Psoas muscle (tissue), 8 donors: ENCODE results near the gene HAGHL. TPM values are rescaled to one million over a fixed set of nuclear protein-coding genes. Genes with fewer than 3 reads are reported as not detected.

Source experiments
- ATAC-seq, 4 donors: fragments of 200-7000 bp; cut with Tn5 transposase; one replicate each; pipeline ENCODE4 v1.9.1; 2020; ENCODE audit warnings: moderate library complexity in 3 of 4, mild to moderate bottlenecking in 2 of 4
- DNase-seq, 2 donors: peaks; one replicate each; pipeline ENCODE4 v3.0.0-alpha.2; 2020
- H3K27ac ChIP-seq: fragments of 200-600 bp; one replicate; pipeline ENCODE4 v1.8.0; 2022
- H3K27me3 ChIP-seq, 3 donors: fragments of 200-600 bp in 1 of 3; one replicate each; pipeline versions ENCODE4 v1.6.1 to v1.8.0; 2013 to 2022; ENCODE audit warnings: low read length in 2 of 3, mild to moderate bottlenecking in 2 of 3, moderate library complexity in 1 of 3; ENCODE audit not compliant: insufficient read depth in 3 of 3
- H3K36me3 ChIP-seq, 2 donors: fragments of 200-600 bp in 1 of 2; one replicate each; pipeline versions ENCODE4 v1.6.1 to v1.8.0; 2013 to 2022; ENCODE audit warnings: low read depth in 1 of 2, mild to moderate bottlenecking in 1 of 2, moderate library complexity in 1 of 2; ENCODE audit not compliant: insufficient read depth in 1 of 2
- H3K4me1 ChIP-seq: fragments of 200-600 bp; one replicate; pipeline ENCODE4 v1.8.0; 2022
- H3K4me3 ChIP-seq: fragments of 200-600 bp; one replicate; pipeline ENCODE4 v1.8.0; 2022; ENCODE audit warnings: mild to moderate bottlenecking
- H3K9me3 ChIP-seq: fragments of 200-600 bp; one replicate; pipeline ENCODE4 v1.8.0; 2022
- CTCF ChIP-seq: fragments of 200-600 bp; IDR thresholded peaks from one replicate; pipeline ENCODE4 v1.8.0; 2022; ENCODE audit warnings: antibody characterized with exemption
- WGBS, 3 donors: extraction: QIAGEN DNeasy Blood & Tissue Kit; methylation state at CpG; one replicate each; pipeline versions ENCODE4 v1.1.6 to v1.1.7; 2013; 5-methylcytosine and 5-hydroxymethylcytosine counted together
- intact Hi-C, 2 donors: fragments of 100-400 bp; cut with DNase I; formaldehyde crosslinking; loops; one replicate each; pipeline versions ENCODE4 v1.11.0 to v1.14.2; 2022
- long read RNA-seq, 2 donors: library from polyadenylated mRNA; unstranded; transcript quantifications; one replicate each; pipeline ENCODE4 v2.0.0, GENCODE V29; 2021
- polyA plus RNA-seq, 3 donors: library from polyadenylated mRNA; stranded (reverse); fragments of 200-250 nt; gene quantifications; one replicate each; pipeline ENCODE4 v1.2.3, GENCODE V29; 2013
- total RNA-seq, 4 donors: library from RNA; stranded (reverse); fragmentation: NEBNext Ultra II Directional in 2 of 4; extraction: Animal tissue kit (Norgen Biotek cat#: 25700) in 2 of 4; gene quantifications; one replicate each; pipeline versions ENCODE4 v1.2.1 to v1.2.4, GENCODE V29; 2021 to 2023
- donor health status: healthy with polysubstance abuse.
- donor health status: DM: no; HTN: no; CAD: no; lungs with moderate emphysema.
- donor health status: Bipolar disorder and iron deficiency.
- donor health status: healthy.
- donor health status: DM: yes; HTN: yes; CAD: no.
- donor health status: DM: no; HTN: no; CAD: no.
- donor health status: DM: no; HTN: no; CAD: no.
- donor health status: DM: yes; HTN: yes; CAD: no.

The HAGHL gene, protein sequence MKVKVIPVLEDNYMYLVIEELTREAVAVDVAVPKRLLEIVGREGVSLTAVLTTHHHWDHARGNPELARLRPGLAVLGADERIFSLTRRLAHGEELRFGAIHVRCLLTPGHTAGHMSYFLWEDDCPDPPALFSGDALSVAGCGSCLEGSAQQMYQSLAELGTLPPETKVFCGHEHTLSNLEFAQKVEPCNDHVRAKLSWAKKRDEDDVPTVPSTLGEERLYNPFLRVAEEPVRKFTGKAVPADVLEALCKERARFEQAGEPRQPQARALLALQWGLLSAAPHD
- total RNA-seq (1 to 10 TPM in 1 of 4 donors, under 1 TPM in 3; 0.42 to 1.6 (median 0.71) TPM), polyA plus RNA-seq (1 to 10 TPM in 1 of 3 donors, under 1 TPM in 2; 0.38 to 4.4 (median 0.58) TPM)
- long read RNA-seq, donor 1: 0 reads
- long read RNA-seq, donor 2: 0 reads

- no peak within 1 kb of the TSS for H3K27ac ChIP-seq
- TF ChIP-seq CTCF: no peak
- no peaks in the 10 kb centered on the region for H3K9me3 ChIP-seq
- intact Hi-C loops: no loop called here
- H3K36me3 ChIP-seq: peaks cover 0 to 29% of the 10 kb centered on the region in 2 donors
- peak within 1 kb of the TSS; percentile 61 for H3K4me3 ChIP-seq
- H3K27me3 ChIP-seq: peaks cover 0 to 40% (median 19%) of the 10 kb centered on the region in 3 donors
- WGBS, 3 donors: 1 to 3% (median 2%) methylated on average over 50 to 88 of the region's 88 CpGs
- peak in 3 of 4 donors; percentile 16 to 33 (median 26) for ATAC-seq
- peaks cover 15% of the 10 kb centered on the region for H3K4me1 ChIP-seq
- DNase-seq: peak in 1 of 2 donors; percentile 62
Observed at GRCh38 chr16:726438-727290, at the start of gene HAGHL, which contains the start of gene CCDC78. TSS of gene HAGHL (plus strand) at chr16:727106. CDS start at chr16:727510, 404 bp downstream. TSS of gene CCDC78 (minus strand) at chr16:726443. CDS start at chr16:726367, 76 bp downstream.

DNA sequence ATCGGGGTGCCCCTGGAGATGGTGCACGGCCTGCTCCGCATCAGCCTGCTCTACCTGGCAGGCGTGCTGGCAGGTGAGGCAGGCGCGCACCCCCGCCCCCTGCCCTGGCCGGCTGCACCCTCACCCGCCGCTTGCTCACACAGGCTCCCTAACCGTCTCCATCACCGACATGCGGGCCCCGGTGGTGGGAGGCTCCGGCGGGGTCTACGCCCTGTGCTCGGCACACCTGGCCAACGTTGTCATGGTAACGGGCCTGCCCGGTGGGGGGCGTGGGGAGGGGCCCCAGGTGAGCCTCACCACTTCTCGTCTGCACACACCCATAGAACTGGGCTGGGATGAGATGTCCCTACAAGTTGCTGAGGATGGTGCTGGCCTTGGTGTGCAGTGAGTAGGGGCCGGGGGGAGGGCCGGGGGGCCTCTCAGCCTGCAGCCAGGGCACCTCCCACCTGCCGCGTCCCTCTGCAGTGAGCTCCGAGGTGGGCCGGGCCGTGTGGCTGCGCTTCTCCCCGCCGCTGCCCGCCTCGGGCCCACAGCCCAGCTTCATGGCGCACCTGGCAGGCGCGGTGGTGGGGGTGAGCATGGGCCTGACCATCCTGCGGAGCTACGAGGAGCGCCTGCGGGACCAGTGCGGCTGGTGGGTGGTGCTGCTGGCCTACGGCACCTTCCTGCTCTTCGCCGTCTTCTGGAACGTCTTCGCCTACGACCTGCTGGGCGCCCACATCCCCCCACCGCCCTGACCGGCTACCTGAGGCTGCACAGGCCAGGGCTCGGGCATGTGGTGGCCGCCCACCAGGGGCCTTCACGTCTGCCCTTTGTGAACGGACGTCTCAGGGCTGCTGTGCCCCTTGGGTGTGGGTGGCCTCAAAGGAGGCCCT lies 49.4 kb upstream of the HAGHL start:
- intact Hi-C loops: no loop called here
- H3K4me1 ChIP-seq: peaks cover 24% of the 10 kb centered on the region

DNA sequence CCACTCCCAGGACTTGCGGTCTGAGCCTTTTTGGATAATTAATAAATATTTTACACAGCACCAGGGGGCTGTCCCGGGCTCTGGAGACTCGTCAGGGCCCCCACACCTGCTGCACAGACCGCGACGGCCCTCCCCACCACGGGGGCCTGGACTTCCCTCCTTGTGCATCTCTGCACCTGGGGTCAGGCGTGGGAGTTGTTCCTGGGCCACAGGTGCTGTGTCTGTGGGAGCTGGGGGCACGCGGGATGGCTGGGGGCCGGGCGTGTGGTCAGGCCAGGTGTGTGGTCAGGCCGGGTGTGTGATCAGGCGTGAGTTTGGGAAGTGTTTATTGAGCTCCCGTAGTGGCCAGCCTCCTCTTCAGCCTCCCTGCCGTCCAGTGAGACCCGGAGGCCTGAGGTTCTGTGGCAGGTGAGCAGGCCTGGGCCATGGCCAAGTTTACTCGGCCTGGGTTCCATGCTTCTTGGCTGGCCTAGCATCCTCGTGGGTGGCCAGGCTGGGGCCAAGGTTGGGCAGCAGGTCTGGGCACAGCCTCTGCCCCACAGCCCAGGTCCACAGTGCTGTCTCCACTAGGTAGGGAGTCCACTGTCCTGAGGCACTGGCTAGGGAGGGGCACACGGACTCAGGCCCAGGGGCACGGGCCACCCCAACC lies 48.6 kb upstream of the HAGHL start:
- peaks cover 32% of the 10 kb centered on the region for H3K4me1 ChIP-seq
- H3K4me3 ChIP-seq: no peak overlapping the region
- no peak for DNase-seq
- no peaks in the 10 kb centered on the region for H3K27me3 ChIP-seq
- ATAC-seq: no peak
- no peak overlapping the region for H3K27ac ChIP-seq
- TF ChIP-seq CTCF: no peak
- intact Hi-C loops: no loop called here
- H3K36me3 ChIP-seq: peaks cover 5 to 23% of the 10 kb centered on the region in 2 donors
- no peaks in the 10 kb centered on the region for H3K9me3 ChIP-seq
- 61 to 72% (median 63%) methylated on average over 21 of the region's 21 CpGs for WGBS, 3 donors

More for the DNA sequence above, 49.4 kb upstream of the HAGHL start:
- WGBS, 3 donors: 50 to 56% (median 54%) methylated on average over 38 to 57 of the region's 57 CpGs
- no peaks in the 10 kb centered on the region for H3K9me3 ChIP-seq
- H3K4me3 ChIP-seq: no peak overlapping the region
- DNase-seq: no peak
- no peak for TF ChIP-seq CTCF
- no peak overlapping the region for H3K27ac ChIP-seq
- H3K27me3 ChIP-seq: no peaks in the 10 kb centered on the region
- no peak for ATAC-seq
- peaks cover 9 to 23% of the 10 kb centered on the region in 2 donors for H3K36me3 ChIP-seq
